ENCODE measurements around the gene FLRT3.

FLRT3 gene

GRCh38 chr20:14313341-14314020, 23.9 kb downstream of the FLRT3 start:
- DNase-seq: no peak

- no peak for DNase-seq
Observed at GRCh38 chr20:14312001-14312400, 25.4 kb downstream of the FLRT3 start.

GRCh38 chr20:14310977-14311627, 26.3 kb downstream of the FLRT3 start:
- DNase-seq: no peak

- DNase-seq: no peak
Observed at GRCh38 chr20:14307956-14308355, 29.5 kb downstream of the FLRT3 start.

- no peak for DNase-seq
Observed at GRCh38 chr20:14304472-14304871, 32.9 kb downstream of the FLRT3 start.

DNA sequence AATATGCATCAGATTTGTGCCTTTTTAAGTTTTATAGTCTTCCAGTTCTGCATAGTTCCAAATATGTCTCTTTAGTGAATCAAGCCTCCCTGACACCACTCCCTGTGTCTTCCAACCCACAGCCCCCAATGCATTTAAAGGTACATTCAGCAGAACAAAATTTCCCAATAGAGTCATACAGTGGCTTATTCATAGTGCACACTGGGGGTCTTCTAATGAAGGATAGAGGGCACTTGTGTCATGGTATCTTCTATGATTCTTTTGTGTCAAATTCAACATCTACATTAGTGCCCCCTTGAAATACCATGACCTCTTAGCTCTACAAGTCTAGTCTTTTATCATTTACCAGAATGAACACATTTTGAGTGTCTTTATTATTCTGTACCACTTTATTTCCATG, 33.8 kb downstream of the FLRT3 start:
- DNase-seq: no peak

GRCh38 chr20:14303106-14303505, 34.3 kb downstream of the FLRT3 start:
- no peak for DNase-seq

DNA sequence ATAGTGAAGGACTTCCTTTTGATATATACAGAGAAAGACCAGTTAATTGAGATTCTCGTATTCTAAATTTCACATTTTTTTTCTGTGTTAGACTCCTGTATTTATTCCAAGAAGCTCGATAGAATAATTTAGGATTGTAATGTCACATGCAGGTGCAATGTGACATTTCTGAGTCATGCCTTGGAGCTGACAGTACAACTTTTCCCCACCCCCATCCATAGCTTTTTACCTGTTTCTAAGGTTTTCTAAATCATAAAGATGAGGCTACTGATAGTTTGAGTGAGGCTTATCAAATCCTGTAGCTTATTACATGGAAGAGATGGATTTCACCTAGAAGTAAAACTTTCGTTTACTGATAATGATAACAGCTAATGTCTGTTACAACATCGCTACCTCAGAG, 37.6 kb downstream of the FLRT3 start:
- no peak for DNase-seq

DNA sequence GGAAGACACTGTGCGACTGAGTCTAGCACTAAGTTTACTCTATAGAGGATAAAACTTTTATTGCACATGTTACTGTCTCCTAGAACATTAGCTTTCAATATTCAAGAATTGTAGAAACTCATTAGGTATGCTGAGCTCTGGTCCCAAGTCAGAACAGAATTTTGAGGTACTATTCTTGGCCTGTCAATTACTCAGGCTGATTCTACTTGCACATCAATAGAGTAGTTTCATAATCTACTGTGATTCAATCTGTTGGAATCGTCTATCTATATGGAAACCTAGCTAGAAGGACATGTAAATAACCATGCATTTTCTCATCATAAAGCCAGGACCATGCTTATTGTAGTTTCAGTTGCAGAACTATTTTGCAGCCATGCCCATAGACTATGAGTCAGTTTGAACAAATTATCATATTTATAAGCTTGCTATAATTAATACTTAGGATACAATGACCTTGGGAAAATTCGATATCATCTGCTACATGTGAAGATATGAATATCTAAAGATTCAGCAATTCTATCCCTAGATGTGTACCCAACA, 41.6 kb downstream of the FLRT3 start:
- DNase-seq: no peak

GRCh38 chr20:14295238-14295637, 42.2 kb downstream of the FLRT3 start:
- no peak for DNase-seq

DNA sequence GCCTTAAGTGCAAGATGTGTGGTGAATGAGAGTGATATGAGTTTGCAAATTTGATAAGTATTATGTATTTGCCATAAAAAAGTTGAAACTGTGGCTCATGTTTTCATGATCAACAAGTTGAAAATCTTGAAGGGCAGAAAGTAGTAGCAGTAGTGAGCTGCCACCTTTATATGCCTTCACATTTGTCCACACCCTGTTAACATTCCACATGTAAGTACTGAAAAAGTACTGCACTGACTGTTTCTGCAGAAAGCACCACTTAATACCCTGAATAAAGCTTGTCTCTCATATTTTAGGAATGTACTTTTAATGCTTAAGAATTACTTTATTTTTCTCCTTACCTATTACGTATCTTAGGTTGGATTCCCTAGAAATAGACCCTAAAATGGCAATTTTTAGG, 45.9 kb downstream of the FLRT3 start:
- DNase-seq: no peak

DNA sequence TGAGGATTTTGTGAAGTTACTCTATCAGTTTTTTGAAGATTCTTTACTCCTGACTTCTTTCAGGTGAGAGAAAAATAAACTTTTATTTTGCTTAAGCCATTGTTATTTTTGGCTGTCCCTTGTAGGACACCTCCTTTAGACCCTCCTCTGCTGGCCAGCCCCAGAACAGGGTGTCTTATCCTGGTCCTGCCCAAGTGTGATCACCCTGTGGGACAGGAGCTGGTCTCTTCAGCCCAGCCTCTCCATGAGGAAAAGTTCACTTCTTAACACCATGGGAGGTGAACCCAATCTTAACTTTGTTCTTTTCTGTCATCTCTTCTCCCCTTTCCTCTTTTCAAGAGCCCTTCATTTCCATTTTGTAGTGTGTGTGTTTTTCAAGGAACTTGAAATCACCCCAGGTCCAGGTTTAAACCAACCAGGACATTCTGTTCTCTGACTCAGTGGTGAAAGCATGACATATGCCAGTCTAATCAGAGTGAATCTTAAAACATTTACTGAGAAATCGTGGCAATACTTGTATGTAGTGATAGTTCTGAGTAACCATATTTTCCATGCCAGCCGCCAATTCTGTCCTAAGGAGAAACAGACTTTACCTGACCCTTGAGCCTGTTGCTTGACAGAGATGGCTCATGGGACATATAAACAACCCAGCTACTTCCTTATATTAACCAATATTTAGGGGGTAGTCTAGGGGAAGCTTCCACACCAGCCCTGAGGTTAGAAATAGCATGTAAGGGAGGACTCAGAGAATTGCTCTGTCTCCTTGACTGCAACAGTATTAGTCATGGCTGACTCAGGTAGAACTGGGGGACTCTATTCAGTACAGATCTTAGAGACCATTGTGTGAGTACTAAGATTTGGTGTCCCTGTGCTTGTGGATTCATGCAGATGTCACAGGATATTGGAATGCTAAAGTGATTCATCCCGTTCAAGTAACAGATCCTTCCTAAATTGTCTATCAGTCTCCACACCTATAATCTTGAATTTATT, 48.8 kb downstream of the FLRT3 start:
- no peak for DNase-seq

DNA sequence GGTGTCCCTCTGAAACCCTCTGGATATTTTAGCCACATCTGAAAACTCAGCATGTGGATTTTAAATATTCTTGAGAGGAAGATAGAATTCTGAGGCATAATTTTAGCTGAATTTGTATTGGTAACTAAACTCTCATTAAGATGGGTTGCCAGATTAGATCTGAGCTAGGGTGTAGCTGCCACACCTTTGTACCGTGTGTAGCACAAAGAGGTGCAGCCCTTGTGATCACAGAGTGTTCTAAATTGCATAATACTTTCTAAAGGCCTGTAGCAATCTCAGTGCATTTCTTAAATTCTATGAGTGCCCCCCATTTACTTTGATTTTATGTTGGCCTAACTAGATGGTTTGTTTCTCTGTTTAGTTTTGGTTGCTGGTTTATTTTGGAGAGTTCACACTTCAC, 53.0 kb downstream of the FLRT3 start:
- no peak for DNase-seq

DNA sequence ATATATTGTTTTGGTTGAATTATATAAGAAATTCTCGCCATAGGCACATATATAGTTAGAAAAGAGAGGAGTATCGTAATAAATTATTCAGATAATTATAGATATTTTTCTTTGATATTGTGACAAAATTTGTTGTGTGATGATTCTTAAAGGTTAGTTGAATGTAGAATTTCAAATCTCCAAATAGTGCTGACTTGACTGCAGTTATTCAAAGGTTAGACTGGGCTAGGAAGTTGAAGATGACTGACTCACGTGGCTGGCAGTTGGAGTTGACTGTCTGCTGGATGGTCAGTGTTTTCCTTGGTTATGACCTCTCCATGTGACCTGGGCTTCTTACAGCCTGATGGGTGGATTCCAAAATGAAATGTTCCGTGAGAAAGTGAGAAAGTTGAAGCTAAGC, 55.3 kb downstream of the FLRT3 start:
- DNase-seq: no peak

Measured in activated CD8-positive, alpha-beta memory T cell treated with anti-CD3 and anti-CD28 coated beads, Interleukin-2, amount 50 U/mL, for 48 hours (primary cell).